D721Med (cell line): ENCODE data around the gene SERPINB1.

ENCODE experiments used
- DNase-seq: peaks from one replicate; pipeline ENCODE4 v3.0.0; 2011; ENCODE audit warnings: low spot score; ENCODE audit not compliant: insufficient read length
- FAIRE-seq: peaks from 2 replicates; lab custom pipeline; 2011; peaks lifted over from hg19 to GRCh38; lab: Jason Lieb, UNC
- TF ChIP-seq, protein P1 (sequence below): IDR thresholded peaks from 2 replicates; pipeline ENCODE4 v1.5.1; 2012; ENCODE audit warnings: mild to moderate bottlenecking, control low read depth; ENCODE audit not compliant: insufficient read depth; ENCODE audit errors: missing control alignments

The SERPINB1 gene

DNA sequence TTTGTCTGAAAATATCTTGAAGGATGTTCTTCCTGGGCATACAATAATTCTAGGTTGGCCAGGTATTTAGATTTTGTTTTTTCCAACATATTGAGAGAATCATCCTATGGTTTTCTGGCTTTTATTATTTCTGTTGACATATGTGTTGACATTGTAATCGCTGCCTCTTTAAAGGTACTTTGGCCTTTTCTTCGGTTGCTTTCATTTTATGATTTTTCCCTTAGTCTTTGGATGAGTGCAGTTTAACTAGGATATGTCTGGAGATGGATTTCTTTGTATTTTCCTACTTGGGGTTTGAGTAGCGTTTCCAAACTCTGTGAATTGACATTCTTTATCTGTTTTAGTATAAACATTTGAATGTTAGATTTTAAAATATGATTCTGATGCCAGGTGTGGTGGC, 11.5 kb downstream of the SERPINB1 start:
- FAIRE-seq, result no peak

DNA sequence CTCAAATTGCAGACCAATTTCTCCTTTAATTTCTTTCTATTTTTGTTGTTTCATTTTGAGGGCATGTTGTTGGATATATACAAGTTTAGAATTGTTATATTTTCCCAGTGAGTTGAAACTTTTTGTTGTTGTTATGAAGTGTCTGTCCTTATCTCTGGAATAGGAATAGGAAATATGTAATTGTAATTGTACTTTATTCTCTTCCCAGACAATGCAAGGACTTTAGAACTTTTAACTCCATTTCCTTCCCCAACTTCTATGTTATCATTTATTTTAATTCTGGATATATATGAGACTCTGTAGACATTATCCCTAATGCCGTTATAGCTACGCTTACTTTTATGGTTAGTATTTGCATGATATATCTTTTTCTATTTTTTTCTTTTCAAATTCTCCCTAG, 12.4 kb downstream of the SERPINB1 start:
- DNase-seq (no peak), FAIRE-seq (no peak)
- TF ChIP-seq, protein P1, sequence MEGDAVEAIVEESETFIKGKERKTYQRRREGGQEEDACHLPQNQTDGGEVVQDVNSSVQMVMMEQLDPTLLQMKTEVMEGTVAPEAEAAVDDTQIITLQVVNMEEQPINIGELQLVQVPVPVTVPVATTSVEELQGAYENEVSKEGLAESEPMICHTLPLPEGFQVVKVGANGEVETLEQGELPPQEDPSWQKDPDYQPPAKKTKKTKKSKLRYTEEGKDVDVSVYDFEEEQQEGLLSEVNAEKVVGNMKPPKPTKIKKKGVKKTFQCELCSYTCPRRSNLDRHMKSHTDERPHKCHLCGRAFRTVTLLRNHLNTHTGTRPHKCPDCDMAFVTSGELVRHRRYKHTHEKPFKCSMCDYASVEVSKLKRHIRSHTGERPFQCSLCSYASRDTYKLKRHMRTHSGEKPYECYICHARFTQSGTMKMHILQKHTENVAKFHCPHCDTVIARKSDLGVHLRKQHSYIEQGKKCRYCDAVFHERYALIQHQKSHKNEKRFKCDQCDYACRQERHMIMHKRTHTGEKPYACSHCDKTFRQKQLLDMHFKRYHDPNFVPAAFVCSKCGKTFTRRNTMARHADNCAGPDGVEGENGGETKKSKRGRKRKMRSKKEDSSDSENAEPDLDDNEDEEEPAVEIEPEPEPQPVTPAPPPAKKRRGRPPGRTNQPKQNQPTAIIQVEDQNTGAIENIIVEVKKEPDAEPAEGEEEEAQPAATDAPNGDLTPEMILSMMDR, result no peak

More for the DNA sequence above, 11.5 kb downstream of the SERPINB1 start:
- DNase-seq, result no peak
- TF ChIP-seq, protein P1, result no peak

DNA sequence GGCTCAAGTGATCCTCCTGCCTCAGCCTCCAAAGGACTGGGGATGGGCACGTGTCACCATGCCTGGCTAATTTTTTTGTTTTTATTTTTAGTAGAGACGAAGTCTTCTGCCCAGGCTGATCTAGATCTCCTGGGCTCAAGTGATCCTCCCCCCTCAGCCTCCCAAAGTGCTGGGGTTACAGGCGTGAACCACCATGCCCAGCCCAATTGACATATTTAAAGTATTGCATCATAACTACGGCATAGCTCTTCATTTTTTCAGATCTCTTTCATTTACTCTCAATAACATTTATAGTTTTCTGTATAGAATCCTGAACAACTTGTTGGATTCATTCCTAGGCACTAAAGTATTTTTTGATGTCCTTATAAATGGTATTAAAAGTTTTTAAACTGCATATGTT, 13.0 kb downstream of the SERPINB1 start:
- FAIRE-seq, result no peak
- TF ChIP-seq, protein P1, result no peak

DNA sequence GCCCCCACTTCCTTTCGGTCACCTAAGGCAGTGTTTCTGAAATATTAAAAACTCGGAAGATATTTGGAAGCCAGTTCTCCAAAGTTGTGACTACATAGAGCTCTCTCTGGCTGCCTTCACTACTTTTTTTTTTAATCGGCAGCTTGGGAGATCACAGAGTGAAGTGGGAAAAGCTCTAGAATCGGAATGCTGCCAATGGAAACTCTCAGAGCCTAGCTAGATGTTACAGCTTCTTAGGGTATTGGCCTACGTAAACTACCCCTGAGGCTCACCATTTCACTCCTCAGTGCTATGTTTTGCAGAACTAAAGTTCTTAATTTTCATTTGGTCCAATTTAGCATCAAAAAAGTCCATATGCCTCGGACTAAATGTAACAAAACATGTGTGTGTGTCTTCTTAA, 14.5 kb downstream of the SERPINB1 start:
- FAIRE-seq, result no peak
- TF ChIP-seq, protein P1, result no peak
- no peak for DNase-seq

More for the DNA sequence above, 13.0 kb downstream of the SERPINB1 start:
- no peak for DNase-seq

DNA sequence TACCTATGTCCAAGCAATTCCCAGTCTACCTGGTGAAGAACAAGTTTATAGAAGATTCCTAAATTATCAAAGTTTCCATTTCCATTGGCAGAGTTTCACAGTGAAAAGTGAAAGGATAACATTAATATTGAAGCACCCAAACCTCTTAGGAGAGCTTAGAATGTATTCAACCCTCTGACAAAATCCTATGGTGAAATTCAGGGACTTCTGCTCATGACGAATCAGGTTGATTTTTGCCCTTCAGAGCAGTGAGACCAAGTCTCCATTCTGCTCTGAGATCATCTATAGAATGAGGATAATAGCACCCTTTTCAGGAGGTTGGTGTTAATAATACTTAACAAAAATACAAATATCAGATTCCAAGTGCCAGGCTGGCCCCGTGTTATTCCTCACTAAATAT, 15.5 kb downstream of the SERPINB1 start:
- FAIRE-seq (no peak), DNase-seq (no peak)
- TF ChIP-seq, protein P1, result no peak

DNA sequence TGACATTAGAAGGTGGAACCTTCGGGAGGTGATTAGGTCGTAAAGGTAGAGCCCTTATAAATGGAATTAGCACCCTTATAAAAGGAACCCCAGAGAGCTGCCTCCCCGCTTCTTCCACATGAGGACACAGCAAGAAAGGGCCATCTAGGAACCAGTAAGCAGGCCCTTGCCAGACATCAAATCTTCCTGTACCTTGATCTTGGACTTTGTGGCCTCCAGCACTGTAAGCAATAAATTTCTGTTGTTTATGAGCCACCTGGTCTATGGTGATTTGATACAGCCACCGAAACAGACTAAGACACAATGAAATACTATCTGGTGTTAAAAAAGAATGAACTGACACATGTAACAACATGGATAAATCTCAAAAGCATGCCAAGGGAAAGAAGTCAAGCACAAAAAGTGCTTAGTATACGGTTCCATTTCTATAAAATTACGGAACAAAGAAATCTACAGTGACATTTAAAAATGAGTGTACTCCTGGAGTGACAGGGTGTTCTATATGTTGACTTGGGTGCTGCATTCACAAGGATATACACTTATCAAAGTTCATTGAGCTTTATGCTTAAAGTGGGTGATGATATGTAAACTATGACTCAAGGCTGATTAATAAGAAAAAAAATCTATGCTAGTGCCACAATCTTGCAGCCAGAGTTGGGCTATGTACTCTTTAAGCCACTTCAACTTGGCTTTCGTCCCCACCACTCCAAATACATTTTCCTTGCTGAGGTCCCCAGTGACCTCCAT, 18.4 kb downstream of the SERPINB1 start:
- TF ChIP-seq, protein P1, result no peak
- FAIRE-seq (no peak), DNase-seq (no peak)

DNA sequence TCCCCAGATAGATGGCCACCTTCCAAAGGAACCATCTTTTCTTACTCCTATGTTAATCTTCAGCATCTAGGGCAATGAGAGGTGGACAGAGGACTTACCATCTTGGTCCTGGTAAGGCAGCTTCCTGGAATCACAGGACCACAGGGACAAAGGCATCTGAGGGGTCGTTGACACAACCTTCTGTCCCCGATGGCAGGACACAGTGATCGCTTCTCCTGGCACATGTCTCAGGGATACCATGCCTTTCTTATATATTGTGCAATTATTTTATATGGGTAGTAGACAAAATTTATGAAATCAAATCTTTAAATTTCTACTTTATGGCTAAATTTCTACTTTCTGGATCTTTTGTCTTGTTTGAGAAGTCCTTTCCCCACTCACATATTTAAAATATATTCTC, 20.1 kb downstream of the SERPINB1 start:
- TF ChIP-seq, protein P1, result no peak
- no peak for DNase-seq
- FAIRE-seq, result no peak
